Measurements from ENCODE around the gene HECTD4.
"Not testable (repeated sequence)": the region's sequence is repeated elsewhere in the genome, so short reads cannot be mapped to it uniquely, and the experiment has no call there.

Gene HECTD4

GRCh38 chr12:112121780-112122565, 260.3 kb downstream of the HECTD4 start:
- peak; percentile 76 for DNase-seq (ENCODE audit: low read depth)
- H3K4me3 ChIP-seq (ENCODE audit: low read depth, low read length): no peak overlapping the region

- DNase-seq (ENCODE audit: low read depth): no peak
- H3K4me3 ChIP-seq (ENCODE audit: low read depth, low read length): no peak overlapping the region
Observed at GRCh38 chr12:112117685-112118084, 264.5 kb downstream of the HECTD4 start.

GRCh38 chr12:112116232-112117060, 265.8 kb downstream of the HECTD4 start:
- H3K4me3 ChIP-seq (ENCODE audit: low read depth, low read length): no peak overlapping the region
- no peak for DNase-seq (ENCODE audit: low read depth)

- no peak for DNase-seq (ENCODE audit: low read depth)
- no peak overlapping the region for H3K4me3 ChIP-seq (ENCODE audit: low read depth, low read length)
Observed at GRCh38 chr12:112115259-112116045, 266.8 kb downstream of the HECTD4 start.

- no peak overlapping the region for H3K4me3 ChIP-seq (ENCODE audit: low read depth, low read length)
- DNase-seq (ENCODE audit: low read depth): no peak
Observed at GRCh38 chr12:112112409-112113133, 269.7 kb downstream of the HECTD4 start.

GRCh38 chr12:112111931-112112330, 270.3 kb downstream of the HECTD4 start:
- DNase-seq (ENCODE audit: low read depth): no peak
- H3K4me3 ChIP-seq (ENCODE audit: low read depth, low read length): no peak overlapping the region

- DNase-seq (ENCODE audit: low read depth); H3K4me3 ChIP-seq (ENCODE audit: low read depth, low read length): not testable (repeated sequence)
Observed at GRCh38 chr12:112110787-112111662, 271.2 kb downstream of the HECTD4 start.
